Measurements from ENCODE around the gene ACTR2. TPM values are rescaled to one million over a fixed set of nuclear protein-coding genes. Genes with fewer than 3 reads are reported as not detected.

Gene ACTR2
- total RNA-seq, 1 experiment from 2014 or later: 228 TPM

GRCh38 chr2:65298089-65298488 is 70.5 kb downstream of the ACTR2 start:
- H3K36me3 ChIP-seq (ENCODE audit: insufficient read depth, low read length): no peaks in the 10 kb centered on the region
- no peak overlapping the region for H3K27ac ChIP-seq (ENCODE audit: low read length)
- no peaks in the 10 kb centered on the region for H3K27me3 ChIP-seq (ENCODE audit: low read length)
- H3K4me2 ChIP-seq (ENCODE audit: low read depth, low read length, poor library complexity, severe bottlenecking): no peak overlapping the region
- peaks cover 23% of the 10 kb centered on the region for H3K4me1 ChIP-seq (ENCODE audit: low read length)
- no peaks in the 10 kb centered on the region for H3K9me2 ChIP-seq (replicated peaks; ENCODE audit: insufficient read depth, low read length)
- no peaks in the 10 kb centered on the region for H3K9me3 ChIP-seq (ENCODE audit: low read length)
- H3K9ac ChIP-seq (ENCODE audit: low read length): no peak overlapping the region
- no peak overlapping the region for H2AFZ ChIP-seq (ENCODE audit: low read length)
- H3K79me2 ChIP-seq (ENCODE audit: low read length): no peaks in the 10 kb centered on the region
- no peaks in the 10 kb centered on the region for H4K20me1 ChIP-seq (ENCODE audit: insufficient read depth, low read depth, low read length)
- no peak overlapping the region for H3K4me3 ChIP-seq (ENCODE audit: low read length)
- no peak for DNase-seq

- Histone ChIP-seq H3K27me3 (ENCODE audit: low read length) (no peaks in the 10 kb centered on the region), H3K9ac (ENCODE audit: low read length) (no peak overlapping the region), H3K36me3 (ENCODE audit: insufficient read depth, low read length) (no peaks in the 10 kb centered on the region), H3K27ac (ENCODE audit: low read length) (no peak overlapping the region), H3K79me2 (ENCODE audit: low read length) (no peaks in the 10 kb centered on the region), H4K20me1 (ENCODE audit: insufficient read depth, low read depth, low read length) (no peaks in the 10 kb centered on the region), H3K4me2 (ENCODE audit: low read depth, low read length, poor library complexity, severe bottlenecking) (no peak overlapping the region), H2AFZ (ENCODE audit: low read length) (no peak overlapping the region), H3K4me1 (ENCODE audit: low read length) (peaks cover 23% of the 10 kb centered on the region), H3K9me3 (ENCODE audit: low read length) (no peaks in the 10 kb centered on the region), H3K4me3 (ENCODE audit: low read length) (no peak overlapping the region), H3K9me2 (replicated peaks; ENCODE audit: insufficient read depth, low read length) (no peaks in the 10 kb centered on the region)
- DNase-seq: no peak
Observed at GRCh38 chr2:65299246-65299645, 71.6 kb downstream of the ACTR2 start.

- Histone ChIP-seq H3K36me3 (ENCODE audit: insufficient read depth, low read length) (no peaks in the 10 kb centered on the region), H3K9me3 (ENCODE audit: low read length) (no peaks in the 10 kb centered on the region), H3K9ac (ENCODE audit: low read length) (peak overlapping the region; percentile 31; the same call in 1 of the 2 replicates), H3K4me1 (ENCODE audit: low read length) (peaks cover 23% of the 10 kb centered on the region), H3K27ac (ENCODE audit: low read length) (no peak overlapping the region), H3K4me3 (ENCODE audit: low read length) (peak overlapping the region; percentile 2; the same call in 1 of the 2 replicates), H4K20me1 (ENCODE audit: insufficient read depth, low read depth, low read length) (no peaks in the 10 kb centered on the region), H3K4me2 (ENCODE audit: low read depth, low read length, poor library complexity, severe bottlenecking) (peak overlapping the region; percentile 43), H3K9me2 (replicated peaks; ENCODE audit: insufficient read depth, low read length) (no peaks in the 10 kb centered on the region), H3K79me2 (ENCODE audit: low read length) (no peaks in the 10 kb centered on the region), H2AFZ (ENCODE audit: low read length) (no peak overlapping the region), H3K27me3 (ENCODE audit: low read length) (no peaks in the 10 kb centered on the region)
- DNase-seq: no peak
Observed at GRCh38 chr2:65300134-65300760, 72.6 kb downstream of the ACTR2 start.

- Histone ChIP-seq H2AFZ (ENCODE audit: low read length) (no peak overlapping the region), H3K4me3 (ENCODE audit: low read length) (peak overlapping the region; percentile 2; the same call in 1 of the 2 replicates), H3K27ac (ENCODE audit: low read length) (no peak overlapping the region), H3K4me1 (ENCODE audit: low read length) (peaks cover 23% of the 10 kb centered on the region), H3K4me2 (ENCODE audit: low read depth, low read length, poor library complexity, severe bottlenecking) (peak overlapping the region; percentile 43), H4K20me1 (ENCODE audit: insufficient read depth, low read depth, low read length) (no peaks in the 10 kb centered on the region), H3K27me3 (ENCODE audit: low read length) (no peaks in the 10 kb centered on the region), H3K36me3 (ENCODE audit: insufficient read depth, low read length) (no peaks in the 10 kb centered on the region), H3K79me2 (ENCODE audit: low read length) (no peaks in the 10 kb centered on the region), H3K9me3 (ENCODE audit: low read length) (no peaks in the 10 kb centered on the region), H3K9ac (ENCODE audit: low read length) (peak overlapping the region; percentile 31), H3K9me2 (replicated peaks; ENCODE audit: insufficient read depth, low read length) (no peaks in the 10 kb centered on the region)
- peak; percentile 69 for DNase-seq
Observed at GRCh38 chr2:65300761-65301711, 73.4 kb downstream of the ACTR2 start.

GRCh38 chr2:65305934-65306333 is 78.3 kb downstream of the ACTR2 start:
- H3K9ac ChIP-seq (ENCODE audit: low read length): no peak overlapping the region
- H3K4me3 ChIP-seq (ENCODE audit: low read length): no peak overlapping the region
- H2AFZ ChIP-seq (ENCODE audit: low read length): no peak overlapping the region
- no peaks in the 10 kb centered on the region for H3K79me2 ChIP-seq (ENCODE audit: low read length)
- no peaks in the 10 kb centered on the region for H3K36me3 ChIP-seq (ENCODE audit: insufficient read depth, low read length)
- no peaks in the 10 kb centered on the region for H3K9me2 ChIP-seq (replicated peaks; ENCODE audit: insufficient read depth, low read length)
- no peak overlapping the region for H3K4me2 ChIP-seq (ENCODE audit: low read depth, low read length, poor library complexity, severe bottlenecking)
- DNase-seq: no peak
- peaks cover 14% of the 10 kb centered on the region for H3K4me1 ChIP-seq (ENCODE audit: low read length)
- no peak overlapping the region for H3K27ac ChIP-seq (ENCODE audit: low read length)
- no peaks in the 10 kb centered on the region for H3K27me3 ChIP-seq (ENCODE audit: low read length)
- no peaks in the 10 kb centered on the region for H3K9me3 ChIP-seq (ENCODE audit: low read length)
- no peaks in the 10 kb centered on the region for H4K20me1 ChIP-seq (ENCODE audit: insufficient read depth, low read depth, low read length)

- DNase-seq: no peak
- H3K4me2 ChIP-seq (ENCODE audit: low read depth, low read length, poor library complexity, severe bottlenecking): no peak overlapping the region
- H3K9ac ChIP-seq (ENCODE audit: low read length): no peak overlapping the region
- H3K4me1 ChIP-seq (ENCODE audit: low read length): peaks cover 7% of the 10 kb centered on the region
- no peak overlapping the region for H3K27ac ChIP-seq (ENCODE audit: low read length)
- no peaks in the 10 kb centered on the region for H3K9me3 ChIP-seq (ENCODE audit: low read length)
- H2AFZ ChIP-seq (ENCODE audit: low read length): no peak overlapping the region
- no peaks in the 10 kb centered on the region for H3K36me3 ChIP-seq (ENCODE audit: insufficient read depth, low read length)
- no peaks in the 10 kb centered on the region for H3K27me3 ChIP-seq (ENCODE audit: low read length)
- H3K4me3 ChIP-seq (ENCODE audit: low read length): no peak overlapping the region
- no peaks in the 10 kb centered on the region for H3K79me2 ChIP-seq (ENCODE audit: low read length)
- H3K9me2 ChIP-seq (replicated peaks; ENCODE audit: insufficient read depth, low read length): no peaks in the 10 kb centered on the region
- 0 out of 2 replicates have a peak, but pooled peaks cover 7% of the 10 kb centered on the region for H4K20me1 ChIP-seq (ENCODE audit: insufficient read depth, low read depth, low read length)
Observed at GRCh38 chr2:65309699-65310098, 82.1 kb downstream of the ACTR2 start.

GRCh38 chr2:65311049-65311448 is 83.4 kb downstream of the ACTR2 start:
- no peaks in the 10 kb centered on the region for H3K27me3 ChIP-seq (ENCODE audit: low read length)
- no peak overlapping the region for H3K4me2 ChIP-seq (ENCODE audit: low read depth, low read length, poor library complexity, severe bottlenecking)
- H3K36me3 ChIP-seq (ENCODE audit: insufficient read depth, low read length): no peaks in the 10 kb centered on the region
- H3K9me3 ChIP-seq (ENCODE audit: low read length): no peaks in the 10 kb centered on the region
- no peak overlapping the region for H2AFZ ChIP-seq (ENCODE audit: low read length)
- no peak overlapping the region for H3K9ac ChIP-seq (ENCODE audit: low read length)
- DNase-seq: no peak
- no peaks in the 10 kb centered on the region for H3K9me2 ChIP-seq (replicated peaks; ENCODE audit: insufficient read depth, low read length)
- peaks cover 7% of the 10 kb centered on the region for H3K4me1 ChIP-seq (ENCODE audit: low read length)
- no peak overlapping the region for H3K4me3 ChIP-seq (ENCODE audit: low read length)
- H3K79me2 ChIP-seq (ENCODE audit: low read length): no peaks in the 10 kb centered on the region
- 0 out of 2 replicates have a peak, but pooled peaks cover 7% of the 10 kb centered on the region for H4K20me1 ChIP-seq (ENCODE audit: insufficient read depth, low read depth, low read length)
- H3K27ac ChIP-seq (ENCODE audit: low read length): no peak overlapping the region

- H3K9ac ChIP-seq (ENCODE audit: low read length): no peak overlapping the region
- no peak for DNase-seq
- H3K4me3 ChIP-seq (ENCODE audit: low read length): no peak overlapping the region
- H3K27me3 ChIP-seq (ENCODE audit: low read length): no peaks in the 10 kb centered on the region
- H3K79me2 ChIP-seq (ENCODE audit: low read length): no peaks in the 10 kb centered on the region
- H3K9me2 ChIP-seq (replicated peaks; ENCODE audit: insufficient read depth, low read length): no peaks in the 10 kb centered on the region
- H3K4me1 ChIP-seq (ENCODE audit: low read length): peaks cover 7% of the 10 kb centered on the region
- H4K20me1 ChIP-seq (ENCODE audit: insufficient read depth, low read depth, low read length): 0 out of 2 replicates have a peak, but pooled peaks cover 7% of the 10 kb centered on the region
- no peak overlapping the region for H2AFZ ChIP-seq (ENCODE audit: low read length)
- no peak overlapping the region for H3K4me2 ChIP-seq (ENCODE audit: low read depth, low read length, poor library complexity, severe bottlenecking)
- no peaks in the 10 kb centered on the region for H3K9me3 ChIP-seq (ENCODE audit: low read length)
- no peaks in the 10 kb centered on the region for H3K36me3 ChIP-seq (ENCODE audit: insufficient read depth, low read length)
- no peak overlapping the region for H3K27ac ChIP-seq (ENCODE audit: low read length)
Observed at GRCh38 chr2:65311596-65311995, 84.0 kb downstream of the ACTR2 start.

Measured in Karpas-422 (cell line).